Choroid plexus epithelial cell (primary cell): ENCODE data around the gene SP140.

Experiments used
- DNase-seq: peaks from one replicate; pipeline ENCODE4 v3.0.0-alpha.2; 2010; ENCODE audit warnings: low read depth
- H3K4me3 ChIP-seq: 2 replicates; pipeline ENCODE4 v1.5.1; 2011; ENCODE audit warnings: low read depth, mild to moderate bottlenecking, control low read depth, low read length, moderate library complexity
- TF ChIP-seq, protein P1 (sequence below): conservative IDR thresholded peaks from 2 replicates; pipeline ENCODE4 v1.5.1; 2011; ENCODE audit warnings: low read depth, mild to moderate bottlenecking, control low read depth, inconsistent platforms, low read length, moderate library complexity

The SP140 gene

DNA sequence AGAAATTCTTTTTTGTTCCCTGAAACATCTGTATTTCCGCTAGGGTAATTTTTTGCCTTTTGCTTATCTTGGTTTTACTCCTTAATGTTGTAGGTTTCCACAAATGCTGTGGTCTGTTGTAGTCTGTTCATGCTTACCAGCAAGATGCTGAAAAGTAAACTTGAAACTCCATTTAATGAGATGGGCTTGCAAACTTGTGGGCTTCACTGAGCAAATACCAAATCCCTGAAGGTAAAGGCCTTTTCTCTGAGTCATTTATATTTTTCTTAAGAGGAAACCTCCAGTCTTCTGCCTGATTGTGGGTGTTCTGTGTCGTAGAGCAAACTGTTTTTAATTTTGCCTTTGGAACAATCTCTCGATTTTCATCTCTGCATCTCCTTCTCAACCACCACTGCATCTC, 9.3 kb downstream of the SP140 start:
- no peak overlapping the region for H3K4me3 ChIP-seq
- DNase-seq = peak; percentile 39
- TF ChIP-seq, protein P1, sequence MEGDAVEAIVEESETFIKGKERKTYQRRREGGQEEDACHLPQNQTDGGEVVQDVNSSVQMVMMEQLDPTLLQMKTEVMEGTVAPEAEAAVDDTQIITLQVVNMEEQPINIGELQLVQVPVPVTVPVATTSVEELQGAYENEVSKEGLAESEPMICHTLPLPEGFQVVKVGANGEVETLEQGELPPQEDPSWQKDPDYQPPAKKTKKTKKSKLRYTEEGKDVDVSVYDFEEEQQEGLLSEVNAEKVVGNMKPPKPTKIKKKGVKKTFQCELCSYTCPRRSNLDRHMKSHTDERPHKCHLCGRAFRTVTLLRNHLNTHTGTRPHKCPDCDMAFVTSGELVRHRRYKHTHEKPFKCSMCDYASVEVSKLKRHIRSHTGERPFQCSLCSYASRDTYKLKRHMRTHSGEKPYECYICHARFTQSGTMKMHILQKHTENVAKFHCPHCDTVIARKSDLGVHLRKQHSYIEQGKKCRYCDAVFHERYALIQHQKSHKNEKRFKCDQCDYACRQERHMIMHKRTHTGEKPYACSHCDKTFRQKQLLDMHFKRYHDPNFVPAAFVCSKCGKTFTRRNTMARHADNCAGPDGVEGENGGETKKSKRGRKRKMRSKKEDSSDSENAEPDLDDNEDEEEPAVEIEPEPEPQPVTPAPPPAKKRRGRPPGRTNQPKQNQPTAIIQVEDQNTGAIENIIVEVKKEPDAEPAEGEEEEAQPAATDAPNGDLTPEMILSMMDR = no peak

DNA sequence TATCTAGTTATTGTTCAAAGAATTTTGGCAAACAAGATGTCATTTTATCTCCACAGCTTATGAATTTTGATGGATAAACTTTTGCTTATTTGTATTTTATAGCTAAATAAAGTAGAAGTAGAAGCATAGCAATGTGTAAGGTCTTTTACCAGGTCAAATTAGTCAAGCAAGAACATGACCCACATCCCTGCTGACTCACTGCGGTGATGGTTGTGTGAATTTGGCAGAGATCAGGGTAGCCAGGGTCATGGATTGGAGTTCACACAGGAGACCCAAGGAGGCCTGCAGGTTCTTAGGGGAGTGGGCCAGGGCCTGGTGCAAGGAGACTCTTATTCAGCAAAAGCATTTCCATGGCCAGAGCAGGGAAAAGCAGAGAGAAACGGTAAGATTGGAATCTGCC, 18.7 kb downstream of the SP140 start:
- no peak overlapping the region for H3K4me3 ChIP-seq
- TF ChIP-seq, protein P1 = no peak
- peak; percentile 34 for DNase-seq

DNA sequence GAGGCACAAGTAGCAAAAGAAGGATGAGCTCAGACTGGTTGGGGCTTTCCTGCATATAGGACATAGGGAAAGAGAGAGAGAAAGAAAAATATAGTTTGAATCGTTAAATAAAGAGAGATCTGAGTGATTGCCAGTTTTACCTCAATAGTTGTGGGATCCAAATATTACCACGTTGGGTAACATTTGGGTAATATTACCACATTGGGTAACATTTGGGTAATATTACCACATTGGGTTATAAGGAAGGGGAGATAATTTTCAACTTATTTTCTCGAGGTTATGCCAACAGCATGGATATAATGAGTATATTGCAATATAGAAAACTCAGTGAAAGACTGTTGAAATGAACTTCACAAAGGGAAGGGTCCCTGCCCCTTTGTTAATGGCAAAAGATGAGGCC, 20.7 kb downstream of the SP140 start:
- no peak for DNase-seq
- no peak overlapping the region for H3K4me3 ChIP-seq
- TF ChIP-seq, protein P1 = no peak

DNA sequence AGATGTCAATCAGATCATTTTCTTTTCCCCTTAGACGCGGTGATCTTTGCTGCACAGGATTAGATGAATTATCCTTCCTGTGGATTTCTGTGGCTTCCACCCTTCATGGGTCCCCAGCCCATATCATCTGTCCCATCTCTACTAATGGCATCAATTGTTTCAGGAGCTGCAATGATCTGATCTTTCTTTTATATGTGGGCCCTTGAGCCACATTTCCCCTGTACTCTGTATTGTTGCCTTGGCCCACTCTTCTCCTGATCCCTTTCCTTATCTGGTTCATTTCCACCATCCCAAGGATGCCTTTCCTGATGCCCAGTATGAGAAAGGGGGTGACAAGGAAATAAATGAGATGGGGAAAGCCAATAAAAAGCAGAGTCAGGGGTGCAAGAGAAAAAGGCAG, 24.7 kb downstream of the SP140 start:
- TF ChIP-seq, protein P1 = no peak
- no peak for DNase-seq
- H3K4me3 ChIP-seq = no peak overlapping the region

DNA sequence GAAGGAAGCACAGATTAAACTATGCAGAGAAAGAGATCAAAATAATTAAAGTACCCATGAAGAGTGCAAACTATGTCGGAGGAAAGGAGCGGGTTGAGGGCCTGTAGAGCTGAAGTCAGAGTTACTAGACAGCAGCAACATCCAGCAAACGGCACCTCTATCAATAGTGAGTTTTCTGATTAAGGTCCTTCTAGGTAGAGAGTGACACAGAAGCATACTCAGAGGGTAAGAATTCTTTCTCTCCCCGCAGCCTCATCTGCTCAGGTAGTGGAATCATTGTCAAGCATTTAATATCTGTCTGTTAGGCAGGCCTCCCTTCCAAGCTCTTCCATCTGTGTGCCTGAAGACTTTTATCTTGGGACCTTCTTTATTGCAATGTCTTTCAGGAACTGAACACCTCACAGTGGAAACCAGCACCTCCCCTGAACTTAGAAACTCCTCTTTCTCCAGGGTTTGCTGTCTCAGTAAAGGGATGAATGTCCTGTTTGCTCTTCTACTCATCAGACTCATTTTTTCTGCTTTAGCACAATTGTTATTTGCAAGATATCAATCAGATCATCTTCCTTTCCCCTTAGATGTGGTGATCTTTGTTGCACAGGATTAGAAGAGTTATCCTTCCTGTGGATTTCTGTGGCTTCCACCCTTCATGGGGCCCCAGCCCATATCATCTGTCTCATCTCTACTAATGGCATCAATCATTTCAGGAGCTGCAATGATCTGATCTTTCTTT, 28.8 kb downstream of the SP140 start:
- H3K4me3 ChIP-seq = no peak overlapping the region
- TF ChIP-seq, protein P1 = no peak
- DNase-seq = no peak

DNA sequence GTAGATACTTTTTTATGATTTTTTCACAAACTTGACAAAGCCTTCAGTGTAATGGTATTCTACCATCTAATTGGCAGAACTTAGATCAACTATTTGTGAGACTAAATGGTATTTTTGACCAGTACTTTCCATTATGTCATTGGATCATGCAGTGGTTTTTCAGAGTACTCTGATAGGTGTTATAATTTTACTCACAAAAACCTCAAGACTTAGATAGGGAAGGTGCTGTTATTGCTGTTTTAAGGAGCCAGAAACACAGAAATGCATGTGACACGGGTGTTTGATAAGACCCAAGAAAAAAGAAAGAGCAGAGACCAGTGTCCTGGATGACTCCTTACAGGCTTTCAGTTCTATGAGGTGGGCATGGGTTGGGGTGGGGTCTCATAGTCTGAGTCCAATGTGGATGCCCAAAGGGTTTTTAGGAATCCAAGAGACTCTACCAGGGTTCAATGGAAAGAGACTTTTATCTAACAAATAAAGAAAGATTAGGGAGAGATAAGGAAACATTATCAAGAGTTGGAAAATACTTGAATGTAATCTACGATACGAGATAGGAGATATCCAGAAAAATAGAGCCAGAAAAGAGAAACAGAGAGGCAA, 31.3 kb downstream of the SP140 start:
- DNase-seq = no peak
- no peak overlapping the region for H3K4me3 ChIP-seq
- TF ChIP-seq, protein P1 = no peak

DNA sequence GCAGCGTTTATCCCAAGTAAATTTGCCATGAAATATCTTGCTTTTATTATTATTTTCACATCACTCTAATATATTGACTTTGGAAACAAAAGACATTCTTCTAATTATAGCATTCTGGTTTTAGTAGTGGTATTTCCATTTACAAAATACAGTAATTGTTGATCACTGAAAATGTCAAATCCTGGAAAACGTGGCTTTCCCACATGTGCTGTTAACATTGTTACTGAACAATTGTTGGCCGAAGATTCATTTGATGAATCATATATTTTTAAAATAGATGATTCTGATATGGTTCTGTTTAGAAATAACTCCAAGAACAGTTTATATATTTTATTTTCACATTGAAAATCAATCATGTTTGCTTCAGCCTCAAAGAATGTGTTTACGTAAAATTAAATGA, 32.9 kb downstream of the SP140 start:
- no peak overlapping the region for H3K4me3 ChIP-seq
- TF ChIP-seq, protein P1 = no peak
- DNase-seq = no peak
